Retina (tissue), 1 donor: ENCODE measurements around the gene DMXL1.

Experiments used
- DNase-seq: peaks from one replicate; pipeline ENCODE4 v3.0.0-alpha.2; 2016

Gene DMXL1, protein sequence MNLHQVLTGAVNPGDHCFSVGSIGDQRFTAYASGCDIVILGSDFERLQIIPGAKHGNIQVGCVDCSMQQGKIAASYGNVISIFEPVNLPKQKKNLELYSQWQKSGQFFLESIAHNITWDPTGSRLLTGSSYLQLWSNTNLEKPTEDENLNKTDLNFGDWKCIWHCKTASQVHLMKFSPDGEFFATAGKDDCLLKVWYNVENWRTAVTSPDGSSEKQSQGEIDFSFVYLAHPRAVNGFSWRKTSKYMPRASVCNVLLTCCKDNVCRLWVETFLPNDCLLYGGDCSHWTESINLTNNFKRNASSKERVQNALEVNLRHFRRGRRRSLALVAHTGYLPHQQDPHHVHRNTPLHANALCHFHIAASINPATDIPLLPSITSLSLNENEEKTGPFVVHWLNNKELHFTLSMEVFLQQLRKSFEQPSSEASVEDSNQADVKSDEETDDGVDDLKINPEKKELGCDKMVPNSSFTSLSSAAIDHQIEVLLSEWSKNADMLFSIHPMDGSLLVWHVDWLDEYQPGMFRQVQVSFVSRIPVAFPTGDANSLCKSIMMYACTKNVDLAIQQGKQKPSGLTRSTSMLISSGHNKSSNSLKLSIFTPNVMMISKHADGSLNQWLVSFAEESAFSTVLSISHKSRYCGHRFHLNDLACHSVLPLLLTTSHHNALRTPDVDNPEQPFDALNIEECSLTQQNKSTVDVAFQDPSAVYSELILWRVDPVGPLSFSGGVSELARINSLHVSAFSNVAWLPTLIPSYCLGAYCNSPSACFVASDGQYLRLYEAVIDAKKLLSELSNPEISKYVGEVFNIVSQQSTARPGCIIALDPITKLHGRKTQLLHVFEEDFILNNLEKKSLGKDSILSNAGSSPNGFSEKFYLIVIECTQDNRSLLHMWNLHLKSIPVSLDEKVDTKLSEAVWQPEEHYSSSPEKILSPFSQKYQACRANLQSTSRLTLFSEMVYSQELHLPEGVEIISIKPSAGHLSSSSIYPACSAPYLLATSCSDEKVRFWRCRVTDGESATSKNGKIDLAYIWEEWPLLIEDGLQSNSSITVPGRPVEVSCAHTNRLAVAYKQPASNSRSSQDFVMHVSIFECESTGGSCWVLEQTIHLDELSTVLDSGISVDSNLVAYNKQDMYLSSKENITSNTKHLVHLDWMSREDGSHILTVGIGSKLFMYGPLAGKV (N-terminal part only)

DNA sequence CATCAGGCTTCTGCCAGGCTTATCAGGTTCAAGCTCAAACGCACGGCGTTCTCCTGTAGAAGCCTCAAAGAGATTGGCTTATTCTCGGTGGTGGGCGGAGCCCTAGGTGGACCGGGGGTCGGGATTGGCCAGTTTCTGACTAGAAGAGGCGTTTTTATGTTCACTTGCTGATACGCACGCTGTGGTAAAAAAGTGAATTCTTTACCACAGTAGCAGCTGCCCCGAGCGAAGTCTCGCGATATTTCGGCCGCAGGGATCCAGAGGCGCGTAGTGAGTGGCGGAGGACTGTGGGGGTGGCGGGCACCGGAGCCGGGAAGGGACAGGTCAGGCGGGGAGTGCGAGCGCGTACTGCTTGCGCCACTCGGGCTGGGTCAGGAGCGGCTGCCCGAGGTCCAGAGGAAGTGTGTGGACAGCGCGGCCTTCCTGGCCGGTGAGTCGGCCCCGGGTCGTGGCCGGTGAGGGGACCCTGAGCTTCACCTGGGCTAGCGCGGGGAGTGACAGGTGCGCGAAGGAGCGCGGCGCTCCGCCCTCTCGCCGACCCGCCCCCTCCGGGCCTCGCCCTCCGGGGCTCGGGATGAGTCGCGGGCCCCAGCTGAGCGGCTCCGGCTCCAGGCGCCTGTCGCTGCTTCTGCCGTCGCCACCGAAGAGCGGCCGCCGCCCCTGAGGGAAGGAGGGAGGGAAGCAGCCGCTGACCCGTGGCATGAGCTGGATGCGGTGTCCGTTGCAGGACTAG is at the start of gene DMXL1:
Gene DMXL1, plus strand, starts transcription at position 260 of the 733 bp plus-strand sequence. CDS start 483 bp downstream, outside the sequence.
- DNase-seq: peak; percentile 98

GRCh38 chr5:119021149-119021732 is 49.6 kb upstream of the DMXL1 start:
- DNase-seq: no peak

DNA sequence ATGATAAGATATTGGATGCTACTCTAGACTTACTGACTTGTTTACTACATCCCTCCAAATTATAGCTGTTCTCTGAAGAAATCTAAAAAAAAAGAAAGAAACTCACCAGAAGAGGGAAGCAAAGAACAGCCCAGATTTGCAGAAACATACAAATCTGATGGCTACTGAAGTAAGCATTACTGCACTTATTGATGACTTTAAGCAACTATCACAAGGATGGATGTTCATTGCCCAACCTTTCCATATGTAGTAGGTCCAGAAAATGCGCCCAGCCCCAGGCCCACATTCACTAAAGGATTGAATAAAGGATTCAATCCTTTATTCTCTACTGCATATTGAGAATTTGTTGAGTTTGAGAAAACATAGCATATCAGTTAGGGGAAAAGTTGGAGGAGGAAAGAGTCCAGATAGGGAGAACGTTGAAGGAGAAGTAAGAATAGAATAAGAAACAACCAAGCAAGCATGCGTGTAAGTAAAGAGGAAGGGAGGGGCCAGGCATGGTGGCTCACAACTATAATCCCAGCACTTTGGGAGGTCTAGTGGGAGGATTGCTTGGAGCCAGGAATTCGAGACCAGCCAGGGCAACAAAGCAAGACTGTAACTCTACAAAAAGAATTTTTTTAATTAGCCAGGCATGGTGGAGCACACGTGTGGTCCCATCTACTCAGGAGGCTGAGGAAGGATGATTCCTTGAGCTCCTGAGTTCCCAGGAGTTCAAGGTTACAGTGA is 48.7 kb upstream of the DMXL1 start:
- DNase-seq: no peak

- no peak for DNase-seq
Observed at GRCh38 chr5:119022773-119023172, 48.1 kb upstream of the DMXL1 start.

DNA sequence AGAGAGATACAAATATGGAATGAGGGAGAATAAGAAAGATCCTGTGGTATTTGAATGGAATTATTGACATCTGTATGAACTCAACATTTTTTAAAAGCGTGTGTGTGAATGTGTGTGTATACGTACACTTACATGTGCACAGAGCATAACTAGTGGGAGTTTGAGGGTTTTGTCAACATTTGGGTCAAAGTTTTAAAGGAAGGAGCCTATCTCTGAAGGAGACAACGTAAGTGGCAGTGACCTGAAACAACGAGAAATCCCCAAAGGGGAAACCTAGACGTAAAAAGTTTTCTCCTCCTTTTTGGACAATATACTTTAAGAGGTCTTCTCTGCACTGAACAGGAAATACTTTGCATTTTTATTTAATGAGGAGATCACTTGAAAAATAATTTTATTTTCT is 42.3 kb upstream of the DMXL1 start:
- no peak for DNase-seq

DNA sequence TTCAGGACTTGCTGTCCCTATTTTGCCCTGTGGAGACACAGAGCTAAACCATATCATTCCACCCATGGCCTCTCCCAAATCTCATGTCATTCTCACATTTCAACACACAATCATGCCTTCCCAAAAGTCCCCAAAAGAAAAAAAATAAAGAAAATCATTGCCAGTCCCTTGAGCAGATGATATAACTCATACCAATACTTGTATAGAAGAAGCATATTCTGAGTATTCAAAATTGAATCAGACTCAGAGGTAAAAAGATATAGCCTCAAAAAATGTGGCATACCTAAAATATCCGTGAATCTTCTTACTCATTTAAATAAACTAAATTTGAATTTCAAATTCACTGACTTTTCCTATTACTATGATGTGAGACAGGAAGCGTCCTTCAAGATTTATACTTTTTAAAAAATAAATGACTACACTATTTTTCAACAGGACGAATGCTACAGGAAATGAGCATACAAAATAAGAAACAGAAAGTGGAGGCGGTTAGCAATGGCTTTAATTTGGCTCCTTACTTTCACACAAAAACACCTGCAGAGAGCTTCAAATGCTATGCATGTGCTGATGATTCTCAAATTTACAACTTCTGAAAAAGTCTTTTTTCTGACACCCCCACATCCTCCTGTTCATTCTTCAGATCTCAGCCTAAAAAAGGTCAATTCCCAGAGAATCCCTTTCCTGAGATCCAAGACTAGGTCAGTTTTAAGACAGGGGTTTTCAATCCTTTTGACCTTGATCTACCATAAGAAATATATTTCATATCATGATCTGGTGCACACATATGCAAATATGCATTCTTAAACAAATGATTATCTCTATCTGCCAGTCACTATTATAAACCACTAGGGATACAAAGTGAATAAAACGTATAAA is 39.6 kb upstream of the DMXL1 start:
- DNase-seq: no peak

DNA sequence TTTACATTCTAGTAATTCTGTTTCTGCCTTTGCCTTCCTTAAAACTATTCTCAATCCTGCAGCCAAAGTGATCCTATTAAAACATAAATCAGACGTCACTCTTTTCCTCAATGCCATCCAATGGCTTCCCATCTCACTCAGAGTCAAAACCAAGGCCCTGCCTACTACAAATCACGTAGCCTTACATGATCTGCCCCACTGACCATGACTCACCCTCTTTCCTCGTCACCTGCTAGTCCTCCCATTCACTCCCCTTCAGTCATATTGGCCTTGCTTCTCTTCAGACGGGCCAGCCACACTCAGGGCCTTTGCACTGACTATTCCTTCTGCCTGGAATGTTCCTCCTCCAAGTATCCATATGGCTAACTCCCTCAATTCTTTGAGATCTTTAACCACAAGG is 39.0 kb upstream of the DMXL1 start:
- no peak for DNase-seq

DNA sequence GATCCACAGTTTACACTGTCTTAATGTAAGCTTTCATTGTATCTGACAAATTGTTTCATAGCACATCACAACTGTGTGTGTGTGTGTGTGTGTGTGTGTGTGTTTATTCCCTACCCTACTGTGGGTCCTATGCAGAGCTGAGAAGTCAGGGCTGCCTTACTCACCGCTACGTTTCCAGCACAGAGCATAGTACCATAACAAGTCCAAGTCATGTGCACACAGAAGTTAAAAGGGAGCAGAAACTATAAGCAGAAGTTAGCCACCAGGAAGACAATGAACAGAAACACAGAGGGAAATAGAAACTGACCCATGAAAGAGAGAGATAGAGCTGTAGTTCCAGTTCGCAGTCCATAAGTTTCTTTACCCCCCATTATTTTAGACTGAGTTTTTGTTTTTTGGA is 38.2 kb upstream of the DMXL1 start:
- no peak for DNase-seq

GRCh38 chr5:119033135-119033534 is 37.8 kb upstream of the DMXL1 start:
- no peak for DNase-seq

GRCh38 chr5:119036101-119036762 is 34.7 kb upstream of the DMXL1 start:
- no peak for DNase-seq

GRCh38 chr5:119037496-119038215 is 33.2 kb upstream of the DMXL1 start:
- DNase-seq: no peak

DNA sequence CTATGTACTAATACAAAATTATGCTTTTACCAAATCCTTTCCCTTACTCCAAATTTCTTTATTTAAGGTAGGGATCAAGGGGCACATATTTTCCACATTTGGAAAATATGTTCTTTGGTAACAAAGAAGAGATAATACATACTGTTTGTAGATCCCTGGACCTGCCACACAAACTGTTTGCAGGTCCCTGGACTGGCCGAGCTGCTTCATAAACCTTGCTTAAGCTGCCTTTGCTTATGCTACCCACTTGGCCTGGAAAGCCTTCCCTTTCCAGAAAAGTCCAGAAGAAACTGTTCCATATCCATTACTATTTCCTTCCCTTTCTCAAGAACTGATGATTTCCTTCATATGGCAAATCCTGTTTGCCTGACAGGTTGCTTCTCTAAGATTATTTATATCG is 22.6 kb upstream of the DMXL1 start:
- DNase-seq: no peak

- no peak for DNase-seq
Observed at GRCh38 chr5:119049824-119050449, 20.9 kb upstream of the DMXL1 start.

- no peak for DNase-seq
Observed at GRCh38 chr5:119054101-119054500, 16.8 kb upstream of the DMXL1 start.

DNA sequence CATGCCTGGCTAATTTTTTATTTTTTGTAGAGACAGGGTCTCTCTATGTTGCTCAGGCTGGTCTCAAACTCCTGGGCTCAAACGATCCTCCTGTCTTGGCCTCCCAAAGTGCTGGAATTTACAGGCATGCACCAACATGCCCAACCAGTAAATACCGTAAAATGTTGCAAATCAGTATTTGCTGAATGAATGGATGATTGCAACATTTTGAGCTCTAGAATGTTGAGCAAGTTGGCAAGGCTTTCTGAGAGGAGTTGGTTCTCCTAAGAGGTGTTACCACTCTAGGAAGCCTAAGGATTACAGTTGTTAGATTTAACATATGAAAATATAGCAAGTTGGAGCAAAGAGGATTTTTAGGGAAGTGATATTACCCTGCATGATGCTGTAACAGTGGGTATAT is 15.6 kb upstream of the DMXL1 start:
- DNase-seq: no peak

GRCh38 chr5:119058979-119059529 is 11.8 kb upstream of the DMXL1 start:
- no peak for DNase-seq

DNA sequence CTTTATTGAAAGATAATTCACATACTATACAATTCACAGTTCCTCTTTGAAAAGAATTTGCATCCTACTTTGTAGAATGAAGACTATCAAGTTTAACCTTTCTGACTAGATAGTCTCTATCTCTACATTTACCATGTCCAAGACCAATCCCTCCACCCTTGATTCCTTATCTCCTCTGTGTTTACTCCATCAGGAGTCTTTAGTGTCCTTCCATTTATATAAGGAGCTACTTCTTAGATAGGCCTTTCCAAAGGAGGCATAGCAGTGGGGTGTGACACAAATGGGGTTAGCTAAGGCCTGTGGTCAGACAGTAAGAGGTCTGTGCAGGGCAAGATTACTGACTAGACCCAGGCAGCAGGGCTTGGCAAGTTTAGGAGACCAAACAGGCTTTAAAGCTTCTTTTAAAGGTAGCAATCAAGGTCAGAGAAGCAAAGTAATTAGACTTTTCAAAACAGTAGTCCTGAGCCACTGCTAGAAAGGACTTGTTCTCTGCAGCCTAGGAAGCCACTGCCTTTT is 11.1 kb upstream of the DMXL1 start:
- no peak for DNase-seq
